HG02973 (cell line): ENCODE data around the gene RCVRN.
A peak's percentile ranks its signal among the peaks of the same experiment; 100 is the strongest.

Experiments
- ATAC-seq: cut with Tn5 transposase; IDR thresholded peaks from one replicate; pipeline ENCODE4 v1.9.1; 2021; ENCODE audit warnings: moderate library complexity; ENCODE audit not compliant: unreplicated experiment

RCVRN gene

GRCh38 chr17:9905078-9905415, at the start of gene RCVRN:
RCVRN (minus strand) TSS chr17:9905271; CDS start chr17:9905180, 91 bp downstream.
- ATAC-seq, result no peak

GRCh38 chr17:9953492-9953891, 48.4 kb upstream of the RCVRN start:
- no peak for ATAC-seq

GRCh38 chr17:9951803-9952202, 46.7 kb upstream of the RCVRN start:
- no peak for ATAC-seq

- no peak for ATAC-seq
Measured at GRCh38 chr17:9948928-9949327, 43.9 kb upstream of the RCVRN start.

- no peak for ATAC-seq
Measured at GRCh38 chr17:9944704-9945103, 39.6 kb upstream of the RCVRN start.

- ATAC-seq, result no peak
Measured at GRCh38 chr17:9943343-9943742, 38.3 kb upstream of the RCVRN start.

- no peak for ATAC-seq
Measured at GRCh38 chr17:9942885-9943284, 37.8 kb upstream of the RCVRN start.

- ATAC-seq, result no peak
Measured at GRCh38 chr17:9941305-9941704, 36.2 kb upstream of the RCVRN start.

- no peak for ATAC-seq
Measured at GRCh38 chr17:9940841-9941240, 35.8 kb upstream of the RCVRN start.

GRCh38 chr17:9938764-9939163, 33.7 kb upstream of the RCVRN start:
- no peak for ATAC-seq

- no peak for ATAC-seq
Measured at GRCh38 chr17:9937901-9938300, 32.8 kb upstream of the RCVRN start.

GRCh38 chr17:9937241-9937761, 32.2 kb upstream of the RCVRN start:
- ATAC-seq, result no peak

- no peak for ATAC-seq
Measured at GRCh38 chr17:9936095-9936494, 31.0 kb upstream of the RCVRN start.

GRCh38 chr17:9935408-9935807, 30.3 kb upstream of the RCVRN start:
- ATAC-seq, result no peak

- no peak for ATAC-seq
Measured at GRCh38 chr17:9934331-9934730, 29.3 kb upstream of the RCVRN start.

GRCh38 chr17:9932491-9932890, 27.4 kb upstream of the RCVRN start:
- no peak for ATAC-seq

GRCh38 chr17:9931144-9931741, 26.2 kb upstream of the RCVRN start:
- ATAC-seq, result no peak

GRCh38 chr17:9929871-9930270, 24.8 kb upstream of the RCVRN start:
- no peak for ATAC-seq

GRCh38 chr17:9928601-9929333, 23.7 kb upstream of the RCVRN start:
- no peak for ATAC-seq

GRCh38 chr17:9926150-9926804, 21.2 kb upstream of the RCVRN start:
- no peak for ATAC-seq

- ATAC-seq, result no peak
Measured at GRCh38 chr17:9925457-9925856, 20.4 kb upstream of the RCVRN start.

- peak; percentile 78 for ATAC-seq
Measured at GRCh38 chr17:9924735-9925191, 19.7 kb upstream of the RCVRN start.
